ENCODE measurements around the gene CRIP3.

DNA sequence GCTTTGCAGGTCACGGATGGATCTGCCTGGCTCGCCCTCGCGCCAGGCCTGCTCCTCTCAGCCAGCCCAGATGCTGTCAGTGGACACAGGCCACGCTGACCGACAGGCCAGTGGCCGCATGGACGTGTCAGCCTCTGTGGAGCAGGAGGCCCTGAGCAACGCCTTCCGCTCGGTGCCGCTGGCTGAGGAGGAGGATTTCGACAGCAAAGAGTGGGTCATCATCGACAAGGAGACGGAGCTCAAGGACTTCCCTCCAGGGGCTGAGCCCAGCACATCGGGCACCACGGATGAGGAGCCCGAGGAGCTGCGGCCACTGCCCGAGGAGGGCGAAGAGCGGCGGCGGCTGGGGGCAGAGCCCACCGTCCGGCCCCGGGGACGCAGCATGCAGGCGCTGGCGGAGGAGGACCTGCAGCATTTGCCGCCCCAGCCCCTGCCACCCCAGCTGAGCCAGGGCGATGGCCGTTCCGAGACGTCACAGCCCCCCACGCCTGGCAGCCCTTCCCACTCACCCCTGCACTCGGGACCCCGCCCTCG is 45.8 kb downstream of the CRIP3 start:
- no peak for TF ChIP-seq POLR2A (IDR thresholded peaks at IDR 0.05)
- TF ChIP-seq, protein P1, sequence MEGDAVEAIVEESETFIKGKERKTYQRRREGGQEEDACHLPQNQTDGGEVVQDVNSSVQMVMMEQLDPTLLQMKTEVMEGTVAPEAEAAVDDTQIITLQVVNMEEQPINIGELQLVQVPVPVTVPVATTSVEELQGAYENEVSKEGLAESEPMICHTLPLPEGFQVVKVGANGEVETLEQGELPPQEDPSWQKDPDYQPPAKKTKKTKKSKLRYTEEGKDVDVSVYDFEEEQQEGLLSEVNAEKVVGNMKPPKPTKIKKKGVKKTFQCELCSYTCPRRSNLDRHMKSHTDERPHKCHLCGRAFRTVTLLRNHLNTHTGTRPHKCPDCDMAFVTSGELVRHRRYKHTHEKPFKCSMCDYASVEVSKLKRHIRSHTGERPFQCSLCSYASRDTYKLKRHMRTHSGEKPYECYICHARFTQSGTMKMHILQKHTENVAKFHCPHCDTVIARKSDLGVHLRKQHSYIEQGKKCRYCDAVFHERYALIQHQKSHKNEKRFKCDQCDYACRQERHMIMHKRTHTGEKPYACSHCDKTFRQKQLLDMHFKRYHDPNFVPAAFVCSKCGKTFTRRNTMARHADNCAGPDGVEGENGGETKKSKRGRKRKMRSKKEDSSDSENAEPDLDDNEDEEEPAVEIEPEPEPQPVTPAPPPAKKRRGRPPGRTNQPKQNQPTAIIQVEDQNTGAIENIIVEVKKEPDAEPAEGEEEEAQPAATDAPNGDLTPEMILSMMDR (IDR thresholded peaks at IDR 0.05) = no peak
